GM19238 (cell line): ENCODE results near the gene CHD6.

ENCODE experiments used
- DNase-seq: peaks from one replicate; pipeline ENCODE4 v3.0.0; 2011; ENCODE audit warnings: low spot score; ENCODE audit not compliant: insufficient read length

CHD6 gene

DNA sequence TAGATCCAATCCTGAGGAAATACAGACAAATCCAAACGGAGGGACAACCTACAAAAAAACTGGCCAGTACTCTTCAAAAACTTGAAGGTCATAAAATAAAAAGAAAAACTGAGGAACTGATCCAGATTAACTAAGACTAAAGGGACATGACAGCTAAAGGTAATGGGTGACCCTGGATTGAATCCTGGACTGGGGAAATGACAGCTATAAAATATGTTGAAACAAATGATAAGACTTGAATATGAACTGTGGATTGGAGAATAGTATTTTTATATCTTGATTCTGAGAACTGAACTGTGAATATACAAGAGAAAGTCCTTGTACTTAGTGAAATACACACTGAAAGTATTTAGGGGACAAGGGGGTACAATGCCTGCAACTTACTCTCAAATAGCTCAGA lies 154.6 kb downstream of the CHD6 start:
- DNase-seq: no peak

DNA sequence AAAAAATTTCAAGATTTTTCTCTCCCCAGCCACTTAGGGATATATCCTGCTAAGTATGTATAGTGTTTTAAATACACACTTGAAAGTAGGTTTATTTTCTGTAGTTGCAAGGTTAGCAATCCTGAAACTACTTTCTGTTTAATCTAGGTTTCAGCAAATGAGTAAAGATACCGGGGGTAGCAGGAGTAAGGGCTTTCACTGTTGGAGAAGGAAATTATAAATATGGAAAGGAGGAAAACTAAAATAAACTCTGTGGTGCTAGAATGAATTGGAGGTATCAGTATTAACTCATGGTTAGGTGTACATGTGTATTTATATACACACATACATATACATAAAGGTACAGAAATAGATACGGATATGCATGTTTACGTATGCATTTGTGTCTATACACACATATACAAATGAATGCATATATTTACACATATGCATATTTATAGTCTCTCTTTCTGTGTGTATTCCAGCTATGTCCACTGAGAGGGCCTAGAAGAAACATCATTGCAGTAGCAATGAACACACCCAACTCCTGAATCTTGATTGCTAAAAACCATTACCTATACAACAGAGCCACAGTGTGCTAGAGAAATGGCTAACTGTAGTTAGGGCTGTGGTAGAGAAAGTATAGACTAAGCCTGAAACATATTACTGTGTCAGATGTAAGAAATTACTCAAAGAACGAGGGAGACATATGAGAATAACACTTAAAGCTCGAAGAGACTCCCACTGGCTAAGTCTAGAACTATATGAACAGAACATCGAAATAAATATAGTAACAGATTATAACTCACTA lies 155.6 kb downstream of the CHD6 start:
- no peak for DNase-seq

- no peak for DNase-seq
Measured at GRCh38 chr20:41458761-41459160, 159.4 kb downstream of the CHD6 start.

DNA sequence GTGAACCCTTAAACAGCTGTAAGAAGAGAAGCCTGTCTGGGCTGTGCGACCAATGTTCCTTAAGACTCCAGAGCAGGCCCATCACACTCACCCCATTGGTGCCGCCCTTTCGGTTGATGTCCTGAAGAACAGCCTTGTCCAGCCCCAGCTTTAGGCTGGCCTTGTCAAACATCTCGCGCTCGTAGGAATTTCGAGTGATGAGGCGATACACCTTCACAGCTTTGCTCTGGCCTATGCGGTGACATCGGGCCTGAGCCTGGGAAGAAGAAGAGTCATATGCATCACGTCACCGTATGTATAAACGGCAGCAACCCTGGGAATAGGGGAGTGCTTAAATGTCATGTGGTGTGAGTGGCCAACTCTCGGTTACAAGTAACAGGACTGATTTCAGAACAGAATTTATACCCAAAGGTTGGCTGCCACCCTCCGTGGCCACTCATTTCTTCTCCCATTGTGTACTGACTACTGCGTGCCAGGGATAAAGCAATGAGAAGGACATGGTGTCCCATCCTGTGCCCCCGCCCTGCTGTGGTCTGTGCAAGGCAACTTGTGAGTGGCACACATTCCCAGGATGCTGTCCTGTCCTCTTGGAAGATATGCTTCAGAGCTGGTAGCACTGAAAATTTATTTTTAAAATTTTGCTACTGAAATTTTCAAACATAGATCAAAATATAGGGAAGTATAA lies 160.9 kb downstream of the CHD6 start:
- no peak for DNase-seq

DNA sequence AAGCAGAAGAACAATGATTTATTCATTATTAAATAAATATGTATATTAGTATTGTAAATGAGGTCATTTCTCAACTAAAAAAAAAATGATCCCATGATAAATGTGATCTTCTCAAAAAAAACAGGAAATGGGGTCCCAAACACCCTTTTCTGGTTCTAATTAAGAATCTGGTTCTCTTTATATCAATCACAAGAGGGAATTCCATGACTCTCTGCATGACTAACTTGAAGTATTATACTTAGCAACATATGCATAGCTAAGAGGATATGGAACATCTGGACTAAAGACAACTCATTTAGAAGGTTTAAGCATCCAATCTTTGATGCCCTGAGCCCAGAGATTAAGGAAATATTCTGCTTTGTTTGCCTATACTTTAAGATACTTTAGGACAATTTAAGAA lies 161.8 kb downstream of the CHD6 start:
- DNase-seq: no peak

GRCh38 chr20:41454250-41454649 lies 163.9 kb downstream of the CHD6 start:
- no peak for DNase-seq

GRCh38 chr20:41453010-41453950 lies 164.9 kb downstream of the CHD6 start:
- no peak for DNase-seq

GRCh38 chr20:41452226-41452625 lies 166.0 kb downstream of the CHD6 start:
- DNase-seq: no peak

- no peak for DNase-seq
Measured at GRCh38 chr20:41447006-41447405, 171.2 kb downstream of the CHD6 start.

DNA sequence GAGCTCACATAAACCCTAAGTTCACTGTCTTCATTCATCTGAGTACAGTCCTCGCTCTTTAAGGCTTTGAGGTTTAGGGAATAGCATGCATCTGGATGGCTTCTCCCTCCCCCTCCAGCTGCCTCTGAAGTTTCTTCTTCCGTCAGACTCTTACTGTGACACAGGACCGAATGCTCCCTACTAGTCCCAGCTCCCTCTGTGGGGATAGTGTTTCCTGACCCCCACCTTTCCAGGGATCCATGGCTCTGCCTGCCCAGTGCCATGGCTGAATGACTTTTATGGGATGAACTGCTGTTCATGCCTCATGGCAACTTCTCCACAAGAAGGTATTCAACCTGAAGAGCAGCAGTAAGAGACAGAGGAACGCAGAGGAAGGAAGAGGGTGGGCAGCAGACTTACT lies 171.7 kb downstream of the CHD6 start:
- DNase-seq: no peak

- DNase-seq: no peak
Measured at GRCh38 chr20:41444821-41445220, 173.4 kb downstream of the CHD6 start.

DNA sequence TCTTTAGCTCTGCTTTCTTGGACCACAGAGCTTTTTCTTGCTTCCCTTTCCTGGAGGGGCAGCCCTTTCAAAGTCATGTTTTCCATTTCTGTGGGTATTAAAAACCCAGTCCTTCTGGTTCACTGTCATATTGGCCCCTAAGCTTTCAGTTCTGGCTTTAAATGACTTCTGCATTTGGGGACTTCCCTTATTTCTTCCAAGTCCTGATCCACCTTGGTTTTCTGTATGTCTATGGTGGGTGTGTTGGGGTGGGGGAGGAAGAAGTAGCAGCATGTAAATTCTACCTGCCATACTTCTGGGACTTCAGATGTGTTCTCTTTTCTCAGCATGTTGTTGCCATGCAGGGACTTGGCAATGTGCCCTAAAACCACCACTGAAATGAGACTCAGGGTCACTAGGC lies 174.5 kb downstream of the CHD6 start:
- no peak for DNase-seq

DNA sequence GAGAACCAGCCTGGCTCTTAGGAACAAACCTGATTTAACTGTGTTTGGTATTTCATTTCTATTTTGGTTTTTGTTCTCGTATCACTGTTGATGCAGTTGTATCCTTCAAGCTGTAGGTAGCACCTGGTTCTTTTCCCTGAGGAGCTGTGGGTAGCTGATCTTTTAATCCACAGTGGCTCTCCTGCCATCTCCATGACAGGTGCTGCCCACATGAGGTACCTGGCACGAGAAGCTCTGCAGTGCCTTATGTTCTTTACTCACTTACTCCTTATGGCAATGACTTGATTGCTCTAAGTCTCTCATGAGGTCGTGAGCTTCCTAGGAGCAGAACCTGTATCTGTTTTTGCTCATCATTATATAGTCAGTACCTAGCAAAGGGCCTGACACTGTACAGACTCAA lies 177.3 kb downstream of the CHD6 start:
- no peak for DNase-seq

DNA sequence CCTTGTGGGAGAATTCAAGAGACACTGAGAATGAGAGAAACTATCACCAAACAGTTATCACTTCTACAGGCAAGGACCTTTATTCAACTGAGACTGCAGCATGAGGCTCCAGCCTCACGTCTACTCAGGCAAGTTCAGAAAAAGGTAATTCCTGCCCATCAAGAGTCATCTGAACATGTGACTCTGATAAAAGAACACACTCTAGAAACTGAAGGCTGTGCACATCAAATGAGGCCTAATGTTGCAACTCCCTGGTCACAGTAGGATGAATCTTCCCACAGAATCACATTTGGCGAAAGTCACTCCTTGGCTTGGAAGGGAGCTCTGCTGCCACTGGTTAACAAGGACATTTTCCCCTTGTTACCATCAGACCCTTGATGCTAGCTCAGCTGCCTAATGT lies 180.3 kb downstream of the CHD6 start:
- no peak for DNase-seq

- no peak for DNase-seq
Measured at GRCh38 chr20:41436679-41437078, 181.5 kb downstream of the CHD6 start.

GRCh38 chr20:41433203-41433602 lies 185.0 kb downstream of the CHD6 start:
- no peak for DNase-seq

GRCh38 chr20:41432746-41433145 lies 185.4 kb downstream of the CHD6 start:
- no peak for DNase-seq

- no peak for DNase-seq
Measured at GRCh38 chr20:41428285-41428684, 189.9 kb downstream of the CHD6 start.

DNA sequence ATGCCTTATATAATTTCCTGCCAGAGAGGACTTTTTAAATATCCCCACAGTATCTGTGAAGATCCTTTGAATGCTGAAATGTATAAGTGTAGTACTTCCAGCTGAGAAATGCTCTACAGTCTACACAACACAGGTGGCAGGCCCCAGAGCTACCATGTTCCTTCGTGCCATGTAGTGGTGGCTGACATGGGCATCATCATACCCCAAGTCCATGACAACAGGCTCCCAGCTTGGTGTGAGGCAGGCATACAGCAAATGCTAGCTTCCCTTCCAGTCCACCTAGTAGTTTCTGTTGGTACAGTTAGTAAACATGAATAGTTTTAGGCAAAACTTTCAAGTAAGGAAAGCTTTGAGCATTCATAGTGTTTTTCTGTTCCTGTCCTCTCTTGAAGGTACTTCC lies 190.3 kb downstream of the CHD6 start:
- DNase-seq: no peak

- DNase-seq: no peak
Measured at GRCh38 chr20:41426976-41427375, 191.2 kb downstream of the CHD6 start.

DNA sequence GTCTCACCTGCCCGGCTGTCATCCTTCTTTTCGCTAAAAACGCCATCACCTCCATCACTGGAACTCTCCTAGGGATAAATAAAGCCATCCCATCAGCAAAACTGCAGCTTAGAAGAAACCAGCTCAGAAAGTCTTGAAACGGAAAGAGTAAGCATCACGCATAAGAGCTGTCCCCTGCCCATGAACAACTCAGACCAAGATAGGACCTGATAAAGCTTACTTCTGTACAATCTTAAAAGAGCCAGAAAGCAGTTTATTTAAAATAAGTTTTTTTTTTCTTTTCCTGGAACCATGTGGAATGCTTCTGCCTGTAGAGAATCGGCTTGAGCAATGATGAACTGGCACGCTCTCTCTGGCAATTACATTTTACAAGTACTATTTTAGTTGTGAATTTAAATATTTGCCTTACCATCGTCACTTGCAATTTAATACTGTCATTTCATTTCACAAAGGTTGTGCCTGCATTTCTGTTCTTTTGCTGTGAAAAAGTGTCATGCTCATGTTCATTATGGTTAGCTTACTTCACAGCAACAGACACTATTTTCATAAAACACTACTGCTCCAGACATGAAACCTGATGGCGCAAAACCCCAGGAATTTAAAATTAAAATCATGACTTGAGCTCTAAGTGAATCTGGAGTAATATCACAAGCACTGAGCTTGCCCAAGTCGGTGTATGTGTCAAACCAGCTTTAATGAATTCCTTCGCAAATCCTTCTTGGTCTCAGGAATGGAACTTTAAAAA lies 191.9 kb downstream of the CHD6 start:
- DNase-seq: no peak
